GM12891 (cell line): ENCODE results near the gene KRTCAP3.

ENCODE experiments used
- POLR2A ChIP-seq: IDR thresholded peaks from 2 replicates; pipeline ENCODE4 v1.6.1; 2011; ENCODE audit warnings: low read depth, low read length, control low read depth
- POLR2AphosphoS5 ChIP-seq: IDR thresholded peaks from 2 replicates; pipeline ENCODE4 v1.6.1; 2011; ENCODE audit warnings: low read depth, low read length, control low read depth

GRCh38 chr2:27428978-27429541 lies 13.1 kb upstream of the KRTCAP3 start:
- TF ChIP-seq POLR2AphosphoS5 = 0 out of 2 replicates have a peak, but pooled peaks have one; percentile 6
- TF ChIP-seq POLR2A = no peak
